ENCODE data around the gene NAV2. TPM values are rescaled to one million over a fixed set of nuclear protein-coding genes. Genes with fewer than 3 reads are reported as not detected.

Gene NAV2
- total and polyA plus RNA-seq, 2 donors from 2014 or later = 5.9 to 37.7 TPM

DNA sequence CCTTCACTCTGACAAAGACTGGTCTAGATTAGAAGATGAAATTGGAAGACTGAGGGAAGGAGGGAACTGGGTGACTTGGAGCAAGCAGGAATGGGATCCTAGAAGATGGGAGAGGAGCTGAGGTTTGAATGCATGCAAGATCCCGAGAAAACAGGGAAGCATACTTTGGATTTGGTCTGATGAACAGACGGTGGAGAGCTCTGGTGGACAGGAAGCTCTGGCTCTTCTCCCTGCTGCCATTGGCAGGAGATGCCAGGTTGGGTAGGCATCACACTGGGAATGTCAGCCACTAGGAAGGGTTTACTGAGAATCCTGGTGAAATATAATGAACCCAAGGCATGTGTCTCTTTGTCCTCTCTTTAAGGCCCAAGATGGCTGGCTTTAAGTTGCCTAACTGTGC, 16.5 kb downstream of the NAV2 start:
- Histone ChIP-seq H3K9me3 (ENCODE audit: control insufficient read depth in 2 of 3, insufficient read depth in 1 of 3, low read length in 3 of 3) (no peaks in the 10 kb centered on the region), H3K4me3 (ENCODE audit: low read length in 3 of 3) (no peak overlapping the region), H3K27ac (ENCODE audit: low read depth in 2 of 2, low read length in 2 of 2) (no peak overlapping the region), H3K36me3 (ENCODE audit: control insufficient read depth in 2 of 3, insufficient read depth in 3 of 3, low read length in 3 of 3) (no peaks in the 10 kb centered on the region), H3K9ac (ENCODE audit: low read length in 3 of 3) (no peak overlapping the region), H3K27me3 (ENCODE audit: control insufficient read depth, insufficient read depth, low read length) (no peaks in the 10 kb centered on the region), H3K4me1 (ENCODE audit: control insufficient read depth in 2 of 3, insufficient read depth in 2 of 3, low read depth in 1 of 3, low read length in 3 of 3) (no peaks in the 10 kb centered on the region)
- DNase-seq (no peak), FAIRE-seq (no peak)
- TF ChIP-seq, protein P1, sequence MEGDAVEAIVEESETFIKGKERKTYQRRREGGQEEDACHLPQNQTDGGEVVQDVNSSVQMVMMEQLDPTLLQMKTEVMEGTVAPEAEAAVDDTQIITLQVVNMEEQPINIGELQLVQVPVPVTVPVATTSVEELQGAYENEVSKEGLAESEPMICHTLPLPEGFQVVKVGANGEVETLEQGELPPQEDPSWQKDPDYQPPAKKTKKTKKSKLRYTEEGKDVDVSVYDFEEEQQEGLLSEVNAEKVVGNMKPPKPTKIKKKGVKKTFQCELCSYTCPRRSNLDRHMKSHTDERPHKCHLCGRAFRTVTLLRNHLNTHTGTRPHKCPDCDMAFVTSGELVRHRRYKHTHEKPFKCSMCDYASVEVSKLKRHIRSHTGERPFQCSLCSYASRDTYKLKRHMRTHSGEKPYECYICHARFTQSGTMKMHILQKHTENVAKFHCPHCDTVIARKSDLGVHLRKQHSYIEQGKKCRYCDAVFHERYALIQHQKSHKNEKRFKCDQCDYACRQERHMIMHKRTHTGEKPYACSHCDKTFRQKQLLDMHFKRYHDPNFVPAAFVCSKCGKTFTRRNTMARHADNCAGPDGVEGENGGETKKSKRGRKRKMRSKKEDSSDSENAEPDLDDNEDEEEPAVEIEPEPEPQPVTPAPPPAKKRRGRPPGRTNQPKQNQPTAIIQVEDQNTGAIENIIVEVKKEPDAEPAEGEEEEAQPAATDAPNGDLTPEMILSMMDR (IDR thresholded peaks at IDR 0.05; ENCODE audit: borderline replicate concordance, extremely low read depth, insufficient read depth) = no peak
- intact Hi-C loops (cut with DNase I) = no loop called here

DNA sequence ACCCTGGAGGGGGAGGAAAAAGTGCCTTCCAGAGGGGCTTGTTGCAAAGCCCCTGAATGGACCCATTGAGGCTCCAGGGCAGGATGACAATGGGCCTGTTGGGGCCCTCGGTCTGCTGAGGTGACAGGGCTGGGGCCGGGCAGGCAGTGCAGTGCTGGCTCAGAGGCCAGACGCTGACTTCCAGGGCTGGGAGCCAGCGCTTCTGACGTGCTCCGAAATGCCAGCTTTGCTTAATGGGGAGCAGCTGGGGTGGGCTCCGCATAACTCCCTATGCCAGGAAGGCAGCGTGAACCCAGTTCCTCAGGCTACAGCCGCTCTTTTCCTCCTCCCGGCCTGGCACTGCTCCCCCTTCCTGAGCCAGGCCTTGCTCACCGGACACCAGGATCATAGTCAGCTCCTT, 17.7 kb downstream of the NAV2 start:
- no peak for FAIRE-seq
- Histone ChIP-seq H3K4me3 (ENCODE audit: low read length in 3 of 3) (no peak overlapping the region), H3K36me3 (ENCODE audit: control insufficient read depth in 2 of 3, insufficient read depth in 3 of 3, low read length in 3 of 3) (no peaks in the 10 kb centered on the region), H3K27me3 (ENCODE audit: control insufficient read depth, insufficient read depth, low read length) (no peaks in the 10 kb centered on the region), H3K9me3 (ENCODE audit: control insufficient read depth in 2 of 3, insufficient read depth in 1 of 3, low read length in 3 of 3) (no peaks in the 10 kb centered on the region), H3K9ac (ENCODE audit: low read length in 3 of 3) (no peak overlapping the region), H3K4me1 (ENCODE audit: control insufficient read depth in 2 of 3, insufficient read depth in 2 of 3, low read depth in 1 of 3, low read length in 3 of 3) (no peaks in the 10 kb centered on the region), H3K27ac (ENCODE audit: low read depth in 2 of 2, low read length in 2 of 2) (no peak overlapping the region)
- intact Hi-C loops (cut with DNase I) = loop anchor here (5.0 kb wide), 1 partner anchor 163 kb away; no protein-coding TSS in a partner anchor
- DNase-seq = no peak
- TF ChIP-seq, protein P1 (IDR thresholded peaks at IDR 0.05; ENCODE audit: borderline replicate concordance, extremely low read depth, insufficient read depth) = no peak

DNA sequence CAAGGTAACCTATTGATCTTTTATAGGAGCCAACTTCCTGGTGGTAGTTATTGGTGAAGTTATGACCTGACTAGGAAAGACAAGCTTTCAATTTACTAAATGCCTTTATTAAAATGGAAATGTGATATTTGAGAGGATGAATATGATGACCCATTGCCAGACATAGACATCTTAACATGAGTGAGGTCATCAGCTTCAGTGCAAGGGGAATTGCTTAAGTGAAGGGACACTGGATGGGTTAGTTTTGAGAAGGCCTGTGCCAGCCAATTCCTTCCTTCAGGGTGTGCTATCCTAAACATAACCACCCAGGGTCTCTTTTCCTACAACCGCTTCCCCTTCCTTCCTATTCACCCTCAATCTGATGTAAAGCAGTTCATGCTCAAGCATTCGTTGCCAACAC, 21.5 kb downstream of the NAV2 start:
- H3K36me3 ChIP-seq (ENCODE audit: control insufficient read depth in 2 of 3, insufficient read depth in 3 of 3, low read length in 3 of 3) = no peaks in the 10 kb centered on the region
- no peak for FAIRE-seq
- H3K4me3 ChIP-seq (ENCODE audit: low read length in 3 of 3) = no peak overlapping the region
- no peaks in the 10 kb centered on the region for H3K9me3 ChIP-seq (ENCODE audit: control insufficient read depth in 2 of 3, insufficient read depth in 1 of 3, low read length in 3 of 3)
- H3K9ac ChIP-seq (ENCODE audit: low read length in 3 of 3) = no peak overlapping the region
- peaks cover 0 to 4% (median 0%) of the 10 kb centered on the region in 3 donors for H3K4me1 ChIP-seq (ENCODE audit: control insufficient read depth in 2 of 3, insufficient read depth in 2 of 3, low read depth in 1 of 3, low read length in 3 of 3)
- TF ChIP-seq, protein P1 (IDR thresholded peaks at IDR 0.05; ENCODE audit: borderline replicate concordance, extremely low read depth, insufficient read depth) = no peak
- intact Hi-C loops (cut with DNase I) = loop anchor here (5.0 kb wide), 1 partner anchor 167 kb away; no protein-coding TSS in a partner anchor
- H3K27me3 ChIP-seq (ENCODE audit: control insufficient read depth, insufficient read depth, low read length) = no peaks in the 10 kb centered on the region
- DNase-seq = no peak
- no peak overlapping the region for H3K27ac ChIP-seq (ENCODE audit: low read depth in 2 of 2, low read length in 2 of 2)

Measured in kidney (tissue), 14 donors.